ENCODE data around the gene CRADD. TPM values are rescaled to one million over a fixed set of nuclear protein-coding genes. Genes with fewer than 3 reads are reported as not detected.
"Not testable (repeated sequence)": the region's sequence is repeated elsewhere in the genome, so short reads cannot be mapped to it uniquely, and the experiment has no call there.

CRADD gene
- total RNA-seq, 2 experiments from 2014 or later, result 5.8 to 9.2 TPM

- Mint-ChIP-seq H3K4me1 (ENCODE audit: low read depth) (no peaks in the 10 kb centered on the region), H3K27ac (no peak overlapping the region), H3K36me3 (ENCODE audit: low read depth) (no peaks in the 10 kb centered on the region), H3K4me3 (no peak overlapping the region), H3K9me3 (peaks cover 11% of the 10 kb centered on the region), H3K27me3 (no peaks in the 10 kb centered on the region)
- H3K4me1 ChIP-seq (ENCODE audit: insufficient read depth, low read length), result no peaks in the 10 kb centered on the region
- H3K27ac ChIP-seq (ENCODE audit: low read depth in 1 of 2, low read length in 2 of 2), result no peak overlapping the region
- DNase-seq (peak in 1 of 14 experiments; percentile 13), ATAC-seq (ENCODE audit: poor library complexity) (no peak)
- H3K36me3 ChIP-seq (ENCODE audit: insufficient read depth, low read length), result no peaks in the 10 kb centered on the region
- H3K9me3 ChIP-seq (ENCODE audit: control insufficient read depth in 1 of 2, insufficient read depth in 1 of 2, low read length in 2 of 2), result no peaks in the 10 kb centered on the region
- POLR2A ChIA-PET, result no interaction called here
- no peaks in the 10 kb centered on the region for H3K27me3 ChIP-seq (ENCODE audit: control insufficient read depth in 1 of 2, insufficient read depth in 2 of 2, low read length in 2 of 2)
- no peak for TF ChIP-seq CTCF (IDR thresholded peaks at IDR 0.05)
- CTCF ChIA-PET, result no interaction called here
- intact Hi-C loops (cut with DNase I, micrococcal nuclease), result no loop called here
- no peak overlapping the region for H3K4me3 ChIP-seq (ENCODE audit: low read length)
Observed at GRCh38 chr12:93924367-93924766, 247.2 kb downstream of the CRADD start.

- POLR2A ChIA-PET, result no interaction called here
- no peak for TF ChIP-seq CTCF (IDR thresholded peaks at IDR 0.05)
Observed at GRCh38 chr12:93925585-93926205, 248.5 kb downstream of the CRADD start.

GRCh38 chr12:93926237-93926636 is 249.1 kb downstream of the CRADD start:
- peaks cover 11% of the 10 kb centered on the region for H3K9me3 Mint-ChIP-seq
- Histone ChIP-seq H3K27me3 (ENCODE audit: control insufficient read depth in 1 of 2, insufficient read depth in 2 of 2, low read length in 2 of 2) (no peaks in the 10 kb centered on the region), H3K27ac (ENCODE audit: low read depth in 1 of 2, low read length in 2 of 2) (no peak overlapping the region), H3K36me3 (ENCODE audit: insufficient read depth, low read length) (no peaks in the 10 kb centered on the region), H3K4me3 (ENCODE audit: low read length) (no peak overlapping the region), H3K9me3 (ENCODE audit: control insufficient read depth in 1 of 2, insufficient read depth in 1 of 2, low read length in 2 of 2) (no peaks in the 10 kb centered on the region), H3K4me1 (ENCODE audit: insufficient read depth, low read length) (no peaks in the 10 kb centered on the region)
- H3K36me3 Mint-ChIP-seq (ENCODE audit: low read depth), result no peaks in the 10 kb centered on the region
- H3K4me3 Mint-ChIP-seq, result no peak overlapping the region
- ChIA-PET POLR2A (no interaction called here), CTCF (no interaction called here)
- ATAC-seq (ENCODE audit: poor library complexity) (no peak), DNase-seq (no peak)
- no peak for TF ChIP-seq CTCF (IDR thresholded peaks at IDR 0.05)
- H3K27me3 Mint-ChIP-seq, result no peaks in the 10 kb centered on the region
- H3K4me1 Mint-ChIP-seq (ENCODE audit: low read depth), result no peaks in the 10 kb centered on the region
- intact Hi-C loops (cut with DNase I, micrococcal nuclease), result no loop called here
- no peak overlapping the region for H3K27ac Mint-ChIP-seq

More at GRCh38 chr12:93925585-93926205, 248.5 kb downstream of the CRADD start:
- Histone ChIP-seq H3K4me1 (ENCODE audit: insufficient read depth, low read length) (no peaks in the 10 kb centered on the region), H3K9me3 (ENCODE audit: control insufficient read depth in 1 of 2, insufficient read depth in 1 of 2, low read length in 2 of 2) (no peaks in the 10 kb centered on the region), H3K27me3 (ENCODE audit: control insufficient read depth in 1 of 2, insufficient read depth in 2 of 2, low read length in 2 of 2) (no peaks in the 10 kb centered on the region), H3K36me3 (ENCODE audit: insufficient read depth, low read length) (no peaks in the 10 kb centered on the region), H3K4me3 (ENCODE audit: low read length) (no peak overlapping the region), H3K27ac (ENCODE audit: low read depth in 1 of 2, low read length in 2 of 2) (no peak overlapping the region)
- Mint-ChIP-seq H3K4me3 (no peak overlapping the region), H3K27ac (no peak overlapping the region), H3K9me3 (peaks cover 11% of the 10 kb centered on the region), H3K27me3 (no peaks in the 10 kb centered on the region), H3K36me3 (ENCODE audit: low read depth) (no peaks in the 10 kb centered on the region), H3K4me1 (ENCODE audit: low read depth) (no peaks in the 10 kb centered on the region)
- DNase-seq (no peak), ATAC-seq (ENCODE audit: poor library complexity) (no peak)
- CTCF ChIA-PET, result no interaction called here
- intact Hi-C loops (cut with DNase I, micrococcal nuclease), result no loop called here

GRCh38 chr12:93929081-93929480 is 251.9 kb downstream of the CRADD start:
- H3K36me3 ChIP-seq (ENCODE audit: insufficient read depth, low read length); H3K27ac Mint-ChIP-seq; H3K4me3 Mint-ChIP-seq; DNase-seq; H3K27me3 Mint-ChIP-seq; H3K27me3 ChIP-seq (ENCODE audit: control insufficient read depth in 1 of 2, insufficient read depth in 2 of 2, low read length in 2 of 2); CTCF ChIA-PET; intact Hi-C loops (cut with DNase I, micrococcal nuclease); H3K4me1 Mint-ChIP-seq (ENCODE audit: low read depth); ATAC-seq (ENCODE audit: poor library complexity); POLR2A ChIA-PET; H3K36me3 Mint-ChIP-seq (ENCODE audit: low read depth); H3K9me3 ChIP-seq (ENCODE audit: control insufficient read depth in 1 of 2, insufficient read depth in 1 of 2, low read length in 2 of 2); H3K27ac ChIP-seq (ENCODE audit: low read depth in 1 of 2, low read length in 2 of 2); H3K4me1 ChIP-seq (ENCODE audit: insufficient read depth, low read length); H3K4me3 ChIP-seq (ENCODE audit: low read length): not testable (repeated sequence)
- peaks cover 12% of the 10 kb centered on the region for H3K9me3 Mint-ChIP-seq

Data from CD4-positive, alpha-beta T cell (primary cell).